NB4 (cell line): ENCODE results near the gene ACSM5.

Source experiments
- CTCF ChIP-seq: IDR thresholded peaks from one replicate; pipeline ENCODE4 v1.5.1; 2012; ENCODE audit warnings: low read depth, low read length
- MAX ChIP-seq: IDR thresholded peaks from 2 replicates; pipeline ENCODE4 v1.6.1; 2011; ENCODE audit warnings: low read depth, low read length
- MYC ChIP-seq: IDR thresholded peaks from 2 replicates; pipeline ENCODE4 v1.6.1; 2011; ENCODE audit warnings: low read depth, low read length
- POLR2A ChIP-seq: IDR thresholded peaks from 2 replicates; pipeline ENCODE4 v1.6.1; 2011; ENCODE audit warnings: mild to moderate bottlenecking; ENCODE audit not compliant: insufficient read length; ENCODE audit errors: extremely low read depth

- TF ChIP-seq POLR2A (no peak), CTCF (no peak), MAX (no peak), MYC (no peak)
Observed at GRCh38 chr16:20399185-20399584, 10.1 kb upstream of the ACSM5 start.
